SK-N-SH (cell line): Measurements from ENCODE around the gene ERCC2. TPM values are rescaled to one million over a fixed set of nuclear protein-coding genes. Genes with fewer than 3 reads are reported as not detected.
"Not testable (repeated sequence)": the region's sequence is repeated elsewhere in the genome, so short reads cannot be mapped to it uniquely, and the experiment has no call there.

Source experiments
- CTCF ChIA-PET: fragments of 300-600, 350-600 bp; formaldehyde crosslinking; extraction: SDS; loops from one replicate; lab custom pipeline; 2021; lab: Yijun Ruan, JAX
- POLR2A ChIA-PET: fragments of 350-600 bp; sonication (Branson Sonifier 250); formaldehyde crosslinking; extraction: SDS; loops from one replicate; lab custom pipeline; 2020; ENCODE audit warnings: antibody characterized with exemption, inconsistent platforms; lab: Yijun Ruan, JAX
- DNase-seq: peaks from one replicate; pipeline ENCODE4 v3.0.0; 2012
- H2AFZ ChIP-seq: fragments of 200-600 bp; sonication (generic); 2 replicates; pipeline ENCODE4 v1.8.1; 2016; ENCODE audit warnings: antibody characterized with exemption, mild to moderate bottlenecking, low read depth
- H3F3A ChIP-seq: fragments of 200-600 bp; sonication (generic); replicated peaks from 2 replicates; pipeline ENCODE3; 2016; ENCODE audit warnings: antibody characterized with exemption, mild to moderate bottlenecking; ENCODE audit not compliant: insufficient read depth
- H3K27ac ChIP-seq, 2 experiments: fragments of 200-500 bp in 1 of 2; fragments of 200-600 bp in 1 of 2; sonication (Bioruptor generic) in 1 of 2; sonication (generic), shearing (Covaris generic) in 1 of 2; 2 replicates each; pipeline versions ENCODE4 v1.5.1 to v1.6.1; 2014 to 2016; ENCODE audit warnings: low read depth in 2 of 2, inconsistent platforms in 1 of 2, low read length in 1 of 2, mild to moderate bottlenecking in 1 of 2, mixed read lengths in 1 of 2
- H3K27me3 ChIP-seq: fragments of 200-600 bp; sonication (generic), shearing (Covaris generic); 2 replicates; pipeline ENCODE4 v1.6.1; 2016; ENCODE audit warnings: mixed run types; ENCODE audit not compliant: insufficient read depth
- H3K36me3 ChIP-seq, 2 experiments: fragments of 200-500 bp in 1 of 2; fragments of 200-600 bp in 1 of 2; sonication (Bioruptor generic) in 1 of 2; sonication (generic) in 1 of 2; replicated peaks in 1 of 2; 2 replicates each; pipeline versions ENCODE3 to v1.5.1; 2014 to 2016; ENCODE audit warnings: low read length in 1 of 2, mild to moderate bottlenecking in 1 of 2; ENCODE audit not compliant: insufficient read depth in 2 of 2, control insufficient read depth in 1 of 2
- H3K4me1 ChIP-seq, 2 experiments: fragments of 200-500 bp in 1 of 2; fragments of 200-600 bp in 1 of 2; sonication (Bioruptor generic) in 1 of 2; sonication (generic), shearing (Covaris generic) in 1 of 2; 2 replicates each; pipeline versions ENCODE4 v1.5.1 to v1.6.1; 2014 to 2016; ENCODE audit warnings: low read depth in 1 of 2, low read length in 1 of 2, mixed run types in 1 of 2; ENCODE audit not compliant: insufficient read depth in 2 of 2, control insufficient read depth in 1 of 2
- H3K4me2 ChIP-seq: fragments of 200-600 bp; sonication (generic), shearing (Covaris generic); 2 replicates; pipeline ENCODE4 v1.6.1; 2017; ENCODE audit warnings: mixed run types
- H3K4me3 ChIP-seq, 2 experiments: fragments of 200-500 bp in 1 of 2; fragments of 200-600 bp in 1 of 2; sonication (Bioruptor generic) in 1 of 2; sonication (generic), shearing (Covaris generic) in 1 of 2; 2 replicates each; pipeline versions ENCODE4 v1.5.1 to v1.8.1; 2014 to 2016; ENCODE audit warnings: low read depth in 2 of 2, inconsistent platforms in 1 of 2, low read length in 1 of 2, mild to moderate bottlenecking in 1 of 2, mixed read lengths in 1 of 2, moderate library complexity in 1 of 2
- H3K79me2 ChIP-seq: fragments of 200-600 bp; sonication (generic); 2 replicates; pipeline ENCODE4 v1.8.1; 2017; ENCODE audit warnings: mild to moderate bottlenecking; ENCODE audit not compliant: insufficient read depth
- H3K9ac ChIP-seq: fragments of 200-600 bp; sonication (generic); 2 replicates; pipeline ENCODE4 v1.6.1; 2017; ENCODE audit warnings: mixed run types
- H3K9me2 ChIP-seq: fragments of 200-600 bp; sonication (generic); 2 replicates; pipeline ENCODE4 v1.6.1; 2017; ENCODE audit warnings: mixed run types
- H3K9me3 ChIP-seq: fragments of 200-600 bp; sonication (generic); 2 replicates; pipeline ENCODE4 v1.6.1; 2017; ENCODE audit warnings: mixed run types, mild to moderate bottlenecking, moderate library complexity
- H4K20me1 ChIP-seq: fragments of 200-600 bp; sonication (generic); 2 replicates; pipeline ENCODE4 v1.6.1; 2017; ENCODE audit warnings: mild to moderate bottlenecking, mixed run types; ENCODE audit not compliant: insufficient read depth
- CHD2 ChIP-seq: fragments of 150-350 bp; IDR thresholded peaks from 2 replicates; pipeline ENCODE4 v1.6.1; 2018; ENCODE audit warnings: low read length; ENCODE audit not compliant: partially characterized antibody
- ELF1 ChIP-seq: IDR thresholded peaks from 2 replicates; pipeline ENCODE4 v1.4.0; 2012
- EZH2phosphoT487 ChIP-seq: fragments of 200-600 bp; sonication (generic); IDR thresholded peaks from 2 replicates; pipeline ENCODE4 v1.6.1; 2017; ENCODE audit warnings: low read depth, mixed run types, mild to moderate bottlenecking, antibody characterized with exemption, moderate library complexity, borderline replicate concordance
- FOXM1 ChIP-seq: IDR thresholded peaks from 2 replicates; pipeline ENCODE4 v1.4.0; 2012; ENCODE audit warnings: low read depth, mild to moderate bottlenecking
- JUND ChIP-seq: IDR thresholded peaks from 2 replicates; pipeline ENCODE4 v1.4.0; 2012
- MXI1 ChIP-seq: IDR thresholded peaks from 2 replicates; pipeline ENCODE4 v1.6.1; 2012; ENCODE audit warnings: mild to moderate bottlenecking, low read depth, low read length, improper control_type of control experiment
- NRF1 ChIP-seq: IDR thresholded peaks from 2 replicates; pipeline ENCODE4 v1.6.1; 2012; ENCODE audit warnings: low read depth, mild to moderate bottlenecking, low read length
- POLR2AphosphoS5 ChIP-seq: IDR thresholded peaks from 2 replicates; pipeline ENCODE4 v1.6.1; 2012; ENCODE audit warnings: low read depth, low read length
- RCOR1 ChIP-seq: fragments of 150-350 bp; IDR thresholded peaks from 2 replicates; pipeline ENCODE4 v1.6.1; 2017; ENCODE audit warnings: antibody characterized with exemption, low read length
- REST ChIP-seq: IDR thresholded peaks from 2 replicates; pipeline ENCODE4 v1.6.1; 2012; ENCODE audit warnings: mild to moderate bottlenecking, low read depth, low read length, moderate library complexity
- RXRA ChIP-seq: IDR thresholded peaks from 2 replicates; pipeline ENCODE4 v1.4.0; 2012; ENCODE audit warnings: low read depth, mild to moderate bottlenecking, borderline replicate concordance
- SIN3A ChIP-seq: IDR thresholded peaks from 2 replicates; pipeline ENCODE4 v1.6.1; 2012; ENCODE audit warnings: low read depth, mild to moderate bottlenecking, low read length, moderate library complexity, borderline replicate concordance
- SMC3 ChIP-seq: IDR thresholded peaks from 2 replicates; pipeline ENCODE4 v1.6.1; 2012; ENCODE audit warnings: low read depth, low read length, improper control_type of control experiment
- YY1 ChIP-seq: IDR thresholded peaks from 2 replicates; pipeline ENCODE4 v1.4.0; 2012; ENCODE audit warnings: low read depth, mild to moderate bottlenecking
- ZBTB33 ChIP-seq: IDR thresholded peaks from 2 replicates; pipeline ENCODE4 v1.4.0; 2012; ENCODE audit warnings: low read depth, borderline replicate concordance
- WGBS: methylation state at CpG from one replicate; pipeline ENCODE4 v1.1.6; 2017; ENCODE audit warnings: low lambda C conversion rate; 5-methylcytosine and 5-hydroxymethylcytosine counted together
- polyA plus RNA-seq, 3 experiments: library from polyadenylated mRNA; depleted of rRNA; stranded (reverse); fragments of >200 nt; gene quantifications; 2 replicates each; pipeline ENCODE4 v1.2.3, GENCODE V29; 2012
- TF ChIP-seq, protein P1 (sequence below): fragments of 200-600 bp; sonication (generic); IDR thresholded peaks from 2 replicates; pipeline ENCODE4 v1.6.1; 2017; ENCODE audit warnings: antibody characterized with exemption, mild to moderate bottlenecking, moderate library complexity
- TF ChIP-seq, protein P2 (sequence below): IDR thresholded peaks from 2 replicates; pipeline ENCODE4 v1.4.0; 2012; ENCODE audit warnings: low read depth, borderline replicate concordance
- TF ChIP-seq, protein P3 (sequence below): fragments of 150-350 bp; IDR thresholded peaks from 2 replicates; pipeline ENCODE4 v1.6.1; 2017; ENCODE audit warnings: antibody characterized with exemption, low read length, low read depth, borderline replicate concordance

ERCC2 gene
- polyA plus RNA-seq, 1 of the 3 experiments (the other 2 are of a cell fraction), result 72.8 TPM

GRCh38 chr19:45336696-45337251 is 33.6 kb downstream of the ERCC2 start:
- no peak for TF ChIP-seq YY1
- TF ChIP-seq SMC3, result no peak
- no peak for TF ChIP-seq ZBTB33
- TF ChIP-seq POLR2AphosphoS5, result no peak
- TF ChIP-seq REST, result no peak
- TF ChIP-seq NRF1, result no peak
- no peak for TF ChIP-seq SIN3A
- TF ChIP-seq EZH2phosphoT487, result no peak
- TF ChIP-seq MXI1, result no peak
- TF ChIP-seq, protein P1, sequence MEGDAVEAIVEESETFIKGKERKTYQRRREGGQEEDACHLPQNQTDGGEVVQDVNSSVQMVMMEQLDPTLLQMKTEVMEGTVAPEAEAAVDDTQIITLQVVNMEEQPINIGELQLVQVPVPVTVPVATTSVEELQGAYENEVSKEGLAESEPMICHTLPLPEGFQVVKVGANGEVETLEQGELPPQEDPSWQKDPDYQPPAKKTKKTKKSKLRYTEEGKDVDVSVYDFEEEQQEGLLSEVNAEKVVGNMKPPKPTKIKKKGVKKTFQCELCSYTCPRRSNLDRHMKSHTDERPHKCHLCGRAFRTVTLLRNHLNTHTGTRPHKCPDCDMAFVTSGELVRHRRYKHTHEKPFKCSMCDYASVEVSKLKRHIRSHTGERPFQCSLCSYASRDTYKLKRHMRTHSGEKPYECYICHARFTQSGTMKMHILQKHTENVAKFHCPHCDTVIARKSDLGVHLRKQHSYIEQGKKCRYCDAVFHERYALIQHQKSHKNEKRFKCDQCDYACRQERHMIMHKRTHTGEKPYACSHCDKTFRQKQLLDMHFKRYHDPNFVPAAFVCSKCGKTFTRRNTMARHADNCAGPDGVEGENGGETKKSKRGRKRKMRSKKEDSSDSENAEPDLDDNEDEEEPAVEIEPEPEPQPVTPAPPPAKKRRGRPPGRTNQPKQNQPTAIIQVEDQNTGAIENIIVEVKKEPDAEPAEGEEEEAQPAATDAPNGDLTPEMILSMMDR, result no peak
- no peak for TF ChIP-seq ELF1
- TF ChIP-seq, protein P2, sequence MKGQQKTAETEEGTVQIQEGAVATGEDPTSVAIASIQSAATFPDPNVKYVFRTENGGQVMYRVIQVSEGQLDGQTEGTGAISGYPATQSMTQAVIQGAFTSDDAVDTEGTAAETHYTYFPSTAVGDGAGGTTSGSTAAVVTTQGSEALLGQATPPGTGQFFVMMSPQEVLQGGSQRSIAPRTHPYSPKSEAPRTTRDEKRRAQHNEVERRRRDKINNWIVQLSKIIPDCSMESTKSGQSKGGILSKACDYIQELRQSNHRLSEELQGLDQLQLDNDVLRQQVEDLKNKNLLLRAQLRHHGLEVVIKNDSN, result no peak
- TF ChIP-seq CHD2, result no peak
- no peak for TF ChIP-seq FOXM1
- no peak for TF ChIP-seq RCOR1
- no peak for TF ChIP-seq RXRA
- TF ChIP-seq, protein P3, sequence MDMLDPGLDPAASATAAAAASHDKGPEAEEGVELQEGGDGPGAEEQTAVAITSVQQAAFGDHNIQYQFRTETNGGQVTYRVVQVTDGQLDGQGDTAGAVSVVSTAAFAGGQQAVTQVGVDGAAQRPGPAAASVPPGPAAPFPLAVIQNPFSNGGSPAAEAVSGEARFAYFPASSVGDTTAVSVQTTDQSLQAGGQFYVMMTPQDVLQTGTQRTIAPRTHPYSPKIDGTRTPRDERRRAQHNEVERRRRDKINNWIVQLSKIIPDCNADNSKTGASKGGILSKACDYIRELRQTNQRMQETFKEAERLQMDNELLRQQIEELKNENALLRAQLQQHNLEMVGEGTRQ, result no peak
- no peak for TF ChIP-seq JUND
- TF ChIP-seq, all 33 proteins: peak for 0
- POLR2A ChIA-PET, result no interaction called here
- CTCF ChIA-PET, result interaction anchor here (0.9 to 4.1 kb wide), 7 partner anchors 15 to 613 kb away, joined by 3 to 49 read pairs (median 13); partner anchors contain the start of gene MARK4

GRCh38 chr19:45334881-45335280 is 35.5 kb downstream of the ERCC2 start:
- CTCF ChIA-PET, result interaction anchor here (0.9 to 1.5 kb wide), 2 partner anchors 34 to 135 kb away, joined by 3 to 4 read pairs; no protein-coding TSS in a partner anchor
- WGBS, result 78% methylated on average over 4 of the region's 4 CpGs

More at GRCh38 chr19:45336696-45337251, 33.6 kb downstream of the ERCC2 start:
- 65% methylated on average over 11 of the region's 11 CpGs for whole genome bisulfite sequencing
- DNase-seq, result peak; percentile 12
- no peaks in the 10 kb centered on the region for H3K9me3 ChIP-seq
- H3F3A ChIP-seq, result peaks cover 11% of the 10 kb centered on the region
- H3K4me3 ChIP-seq, result no peak overlapping the region
- H3K36me3 ChIP-seq, result no peaks in the 10 kb centered on the region
- H3K4me2 ChIP-seq, result no peak overlapping the region
- no peak overlapping the region for H3K9ac ChIP-seq
- no peaks in the 10 kb centered on the region for H3K9me2 ChIP-seq
- H3K27ac ChIP-seq, result no peak overlapping the region
- H2AFZ ChIP-seq, result no peak overlapping the region
- no peaks in the 10 kb centered on the region for H4K20me1 ChIP-seq
- no peaks in the 10 kb centered on the region; the same call in 1 of the 2 replicates for H3K27me3 ChIP-seq
- no peaks in the 10 kb centered on the region for H3K79me2 ChIP-seq
- H3K4me1 ChIP-seq, result peaks cover 0 to 2% of the 10 kb centered on the region in 2 experiments; a peak in 1 of 4 replicates

More at GRCh38 chr19:45334881-45335280, 35.5 kb downstream of the ERCC2 start:
- H2AFZ ChIP-seq, H4K20me1 ChIP-seq, H3K4me2 ChIP-seq, H3K79me2 ChIP-seq, H3K9ac ChIP-seq, H3K9me2 ChIP-seq, H3K36me3 ChIP-seq, H3K4me3 ChIP-seq, H3K9me3 ChIP-seq, H3K27me3 ChIP-seq, H3K4me1 ChIP-seq, H3K27ac ChIP-seq, POLR2A ChIA-PET, DNase-seq: not testable (repeated sequence)
- H3F3A ChIP-seq, result peaks cover 11% of the 10 kb centered on the region
